HepG2 (cell line): ENCODE measurements around the gene IGLON5. TPM values are rescaled to one million over a fixed set of nuclear protein-coding genes. Genes with fewer than 3 reads are reported as not detected.

ENCODE experiments used
- CENPT ChIP-seq: sonication (generic); formaldehyde crosslinking; IDR thresholded peaks from 2 replicates; pipeline ENCODE4 v1.8.0; 2022; ENCODE audit warnings: low read depth, mild to moderate bottlenecking, moderate library complexity, missing genetic modification reagents
- E2F2 ChIP-seq: sonication (generic); formaldehyde crosslinking; IDR thresholded peaks from 2 replicates; pipeline ENCODE4 v1.4.0; 2020; ENCODE audit warnings: missing genetic modification reagents, borderline replicate concordance
- ERF ChIP-seq: IDR thresholded peaks from 2 replicates; pipeline ENCODE4 v1.6.1; 2018; ENCODE audit warnings: missing biosample characterization, missing genetic modification reagents
- GTF3A ChIP-seq: sonication (generic); formaldehyde crosslinking; conservative IDR thresholded peaks from 2 replicates; pipeline ENCODE4 v1.4.0; 2020; ENCODE audit warnings: mild to moderate bottlenecking, missing genetic modification reagents
- HNRNPK ChIP-seq: fragments of 200-400 bp; formaldehyde crosslinking; IDR thresholded peaks from 2 replicates; pipeline ENCODE4 v1.6.1; 2018; ENCODE audit warnings: low read length, low read depth, moderate library complexity, mild to moderate bottlenecking; ENCODE audit not compliant: poor library complexity, severe bottlenecking
- KLF6 ChIP-seq: IDR thresholded peaks from 2 replicates; pipeline ENCODE4 v1.8.0; 2016; ENCODE audit warnings: missing biosample characterization, missing genetic modification reagents
- MIXL1 ChIP-seq: IDR thresholded peaks from 2 replicates; pipeline ENCODE4 v1.6.1; 2016
- RNF219 ChIP-seq: sonication (generic); formaldehyde crosslinking; IDR thresholded peaks from 2 replicates; pipeline ENCODE4 v1.5.0; 2020; ENCODE audit warnings: mild to moderate bottlenecking, missing genetic modification reagents
- TARDBP ChIP-seq: sonication (generic); formaldehyde crosslinking; IDR thresholded peaks from 2 replicates; pipeline ENCODE4 v1.8.0; 2022; ENCODE audit warnings: mild to moderate bottlenecking, missing genetic modification reagents
- ZNF333 ChIP-seq: sonication (generic); formaldehyde crosslinking; IDR thresholded peaks from 2 replicates; pipeline ENCODE4 v1.4.0; 2020; ENCODE audit warnings: mild to moderate bottlenecking, missing genetic modification reagents, borderline replicate concordance
- ZNF335 ChIP-seq: sonication (generic); formaldehyde crosslinking; IDR thresholded peaks from 2 replicates; pipeline ENCODE4 v1.4.0; 2020; ENCODE audit warnings: missing genetic modification reagents
- ZNF558 ChIP-seq: sonication (generic); formaldehyde crosslinking; IDR thresholded peaks from 2 replicates; pipeline ENCODE4 v1.9.0; 2022; ENCODE audit warnings: mild to moderate bottlenecking, missing genetic modification reagents, borderline replicate concordance
- ZNF564 ChIP-seq: sonication (generic); formaldehyde crosslinking; IDR thresholded peaks from 2 replicates; pipeline ENCODE4 v1.8.1; 2023; ENCODE audit warnings: mild to moderate bottlenecking, missing genetic modification reagents
- ZNF615 ChIP-seq: sonication (generic); formaldehyde crosslinking; IDR thresholded peaks from 2 replicates; pipeline ENCODE4 v1.5.0; 2020; ENCODE audit warnings: mild to moderate bottlenecking, missing genetic modification reagents, borderline replicate concordance
- ZNF772 ChIP-seq: sonication (generic); formaldehyde crosslinking; IDR thresholded peaks from 2 replicates; pipeline ENCODE4 v1.5.0; 2020; ENCODE audit warnings: mild to moderate bottlenecking, missing genetic modification reagents
- polyA plus RNA-seq, 8 experiments: library from polyadenylated mRNA; depleted of rRNA in 3 of 8; stranded (reverse) in 7 of 8; unstranded in 1 of 8; fragments of >200 nt; fragmentation: Illumina TruSeq in 4 of 8; extraction: Trizol in 4 of 8; gene quantifications; 2 replicates each; pipeline versions ENCODE4 v1.2.1 to v1.2.3, GENCODE V29; 2011 to 2016; ENCODE audit warnings: low read depth in 4 of 8, missing spikeins in 1 of 8, mixed read lengths in 1 of 8; ENCODE audit not compliant: insufficient read depth in 1 of 8
- total RNA-seq, 5 experiments: library from RNA; depleted of rRNA; stranded (reverse); fragments of >200 nt; fragmentation: Illumina TruSeq; extraction: Trizol; gene quantifications; 2 replicates each; pipeline ENCODE4 v1.2.3, GENCODE V29; 2016; ENCODE audit warnings: low read depth in 1 of 5
- TF ChIP-seq, protein P1 (sequence below): sonication (generic); formaldehyde crosslinking; IDR thresholded peaks from 2 replicates; pipeline ENCODE4 v1.4.0; 2020; ENCODE audit warnings: mild to moderate bottlenecking, missing genetic modification reagents
- TF ChIP-seq, protein P2 (sequence below): sonication (generic); formaldehyde crosslinking; IDR thresholded peaks from 2 replicates; pipeline ENCODE4 v1.8.1; 2023; ENCODE audit warnings: mild to moderate bottlenecking, missing genetic modification reagents, borderline replicate concordance
- TF ChIP-seq, protein P3 (sequence below): sonication (generic); formaldehyde crosslinking; IDR thresholded peaks from 2 replicates; pipeline ENCODE4 v1.8.0; 2022; ENCODE audit warnings: mild to moderate bottlenecking, missing genetic modification reagents, moderate library complexity
- TF ChIP-seq, protein P4 (sequence below), 2 experiments: fragments of 450-650 bp in 1 of 2; sonication (generic) in 1 of 2; formaldehyde crosslinking; IDR thresholded peaks; 2 replicates each; pipeline versions ENCODE4 v1.5.0 to v1.8.0; 2020 to 2022; ENCODE audit warnings: mild to moderate bottlenecking in 1 of 2, missing genetic modification reagents in 1 of 2
- TF ChIP-seq, protein P5 (sequence below): sonication (generic); formaldehyde crosslinking; IDR thresholded peaks from 2 replicates; pipeline ENCODE4 v1.5.1; 2020; ENCODE audit warnings: missing genetic modification reagents, mild to moderate bottlenecking, borderline replicate concordance

Gene IGLON5
- total and polyA plus RNA-seq, 2 of the 13 experiments (the other 11 are each of a cell fraction or from before 2014, with no cell fraction given), result 0.04 to 5.7 TPM

DNA sequence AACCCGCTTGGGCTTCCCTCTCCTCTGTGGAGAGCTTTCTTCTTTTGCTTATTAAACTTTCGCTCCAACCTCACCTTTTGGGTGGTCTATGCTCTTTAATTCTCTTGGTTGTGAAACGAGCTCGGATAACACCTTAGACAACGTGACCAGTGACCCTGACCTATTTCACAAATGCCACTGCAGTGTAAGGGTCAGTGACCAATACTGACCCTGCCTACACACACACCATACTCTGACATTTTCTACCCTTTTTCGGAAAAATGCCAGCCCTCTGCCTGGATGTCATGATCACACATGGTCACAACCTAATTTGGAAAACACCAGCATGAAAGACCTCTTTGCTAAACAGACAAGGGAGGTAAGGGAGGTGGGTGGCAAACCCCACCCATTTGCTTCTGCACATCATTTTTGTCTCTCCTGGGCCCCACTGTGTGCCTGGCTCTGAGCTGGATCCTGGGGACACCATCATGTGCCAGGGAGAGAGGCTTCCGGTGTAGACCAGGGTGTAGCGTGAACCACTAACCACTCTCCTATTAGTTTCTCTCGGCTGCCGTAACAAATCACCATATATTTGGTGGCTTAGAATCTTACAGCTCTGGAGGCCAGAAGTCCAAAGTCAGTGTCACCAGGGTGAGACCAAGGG, 44.8 kb downstream of the IGLON5 start (continued):
- TF ChIP-seq RNF219 (CRISPR knock-in tag) (no peak), TARDBP (CRISPR knock-in tag) (0 out of 2 replicates have a peak, but pooled peaks have one; percentile 58), ZNF772 (CRISPR knock-in tag) (no peak), KLF6 (CRISPR knock-in tag) (no peak), E2F2 (CRISPR knock-in tag) (no peak), MIXL1 (CRISPR knock-in tag) (peak; percentile 24; the same call in 1 of the 2 replicates), ZNF333 (CRISPR knock-in tag) (no peak), GTF3A (CRISPR knock-in tag) (no peak), ZNF335 (CRISPR knock-in tag) (no peak), ZNF564 (CRISPR knock-in tag) (no peak), ZNF558 (CRISPR knock-in tag) (no peak), HNRNPK (no peak), CENPT (CRISPR knock-in tag) (no peak), ZNF615 (CRISPR knock-in tag) (no peak), ERF (peak; percentile 77)
- TF ChIP-seq, protein P1, sequence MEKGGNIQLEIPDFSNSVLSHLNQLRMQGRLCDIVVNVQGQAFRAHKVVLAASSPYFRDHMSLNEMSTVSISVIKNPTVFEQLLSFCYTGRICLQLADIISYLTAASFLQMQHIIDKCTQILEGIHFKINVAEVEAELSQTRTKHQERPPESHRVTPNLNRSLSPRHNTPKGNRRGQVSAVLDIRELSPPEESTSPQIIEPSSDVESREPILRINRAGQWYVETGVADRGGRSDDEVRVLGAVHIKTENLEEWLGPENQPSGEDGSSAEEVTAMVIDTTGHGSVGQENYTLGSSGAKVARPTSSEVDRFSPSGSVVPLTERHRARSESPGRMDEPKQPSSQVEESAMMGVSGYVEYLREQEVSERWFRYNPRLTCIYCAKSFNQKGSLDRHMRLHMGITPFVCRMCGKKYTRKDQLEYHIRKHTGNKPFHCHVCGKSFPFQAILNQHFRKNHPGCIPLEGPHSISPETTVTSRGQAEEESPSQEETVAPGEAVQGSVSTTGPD (CRISPR knock-in tag), result 0 out of 2 replicates have a peak, but pooled peaks have one; percentile 29
- TF ChIP-seq, protein P2, sequence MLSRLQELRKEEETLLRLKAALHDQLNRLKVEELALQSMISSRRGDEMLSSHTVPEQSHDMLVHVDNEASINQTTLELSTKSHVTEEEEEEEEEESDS (CRISPR knock-in tag), result no peak
- TF ChIP-seq, protein P3, sequence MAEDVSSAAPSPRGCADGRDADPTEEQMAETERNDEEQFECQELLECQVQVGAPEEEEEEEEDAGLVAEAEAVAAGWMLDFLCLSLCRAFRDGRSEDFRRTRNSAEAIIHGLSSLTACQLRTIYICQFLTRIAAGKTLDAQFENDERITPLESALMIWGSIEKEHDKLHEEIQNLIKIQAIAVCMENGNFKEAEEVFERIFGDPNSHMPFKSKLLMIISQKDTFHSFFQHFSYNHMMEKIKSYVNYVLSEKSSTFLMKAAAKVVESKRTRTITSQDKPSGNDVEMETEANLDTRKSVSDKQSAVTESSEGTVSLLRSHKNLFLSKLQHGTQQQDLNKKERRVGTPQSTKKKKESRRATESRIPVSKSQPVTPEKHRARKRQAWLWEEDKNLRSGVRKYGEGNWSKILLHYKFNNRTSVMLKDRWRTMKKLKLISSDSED, result no peak
- TF ChIP-seq, protein P4, sequence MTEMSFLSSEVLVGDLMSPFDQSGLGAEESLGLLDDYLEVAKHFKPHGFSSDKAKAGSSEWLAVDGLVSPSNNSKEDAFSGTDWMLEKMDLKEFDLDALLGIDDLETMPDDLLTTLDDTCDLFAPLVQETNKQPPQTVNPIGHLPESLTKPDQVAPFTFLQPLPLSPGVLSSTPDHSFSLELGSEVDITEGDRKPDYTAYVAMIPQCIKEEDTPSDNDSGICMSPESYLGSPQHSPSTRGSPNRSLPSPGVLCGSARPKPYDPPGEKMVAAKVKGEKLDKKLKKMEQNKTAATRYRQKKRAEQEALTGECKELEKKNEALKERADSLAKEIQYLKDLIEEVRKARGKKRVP (CRISPR knock-in tag; IDR thresholded peaks at IDR 0.05), result no peak
- TF ChIP-seq, protein P5, sequence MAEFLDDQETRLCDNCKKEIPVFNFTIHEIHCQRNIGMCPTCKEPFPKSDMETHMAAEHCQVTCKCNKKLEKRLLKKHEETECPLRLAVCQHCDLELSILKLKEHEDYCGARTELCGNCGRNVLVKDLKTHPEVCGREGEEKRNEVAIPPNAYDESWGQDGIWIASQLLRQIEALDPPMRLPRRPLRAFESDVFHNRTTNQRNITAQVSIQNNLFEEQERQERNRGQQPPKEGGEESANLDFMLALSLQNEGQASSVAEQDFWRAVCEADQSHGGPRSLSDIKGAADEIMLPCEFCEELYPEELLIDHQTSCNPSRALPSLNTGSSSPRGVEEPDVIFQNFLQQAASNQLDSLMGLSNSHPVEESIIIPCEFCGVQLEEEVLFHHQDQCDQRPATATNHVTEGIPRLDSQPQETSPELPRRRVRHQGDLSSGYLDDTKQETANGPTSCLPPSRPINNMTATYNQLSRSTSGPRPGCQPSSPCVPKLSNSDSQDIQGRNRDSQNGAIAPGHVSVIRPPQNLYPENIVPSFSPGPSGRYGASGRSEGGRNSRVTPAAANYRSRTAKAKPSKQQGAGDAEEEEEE (CRISPR knock-in tag), result no peak
